ENCODE measurements around the gene PKD2.

GRCh38 chr4:88008122-88008742, 797 bp downstream of the PKD2 start:
- TF ChIP-seq, protein P1, sequence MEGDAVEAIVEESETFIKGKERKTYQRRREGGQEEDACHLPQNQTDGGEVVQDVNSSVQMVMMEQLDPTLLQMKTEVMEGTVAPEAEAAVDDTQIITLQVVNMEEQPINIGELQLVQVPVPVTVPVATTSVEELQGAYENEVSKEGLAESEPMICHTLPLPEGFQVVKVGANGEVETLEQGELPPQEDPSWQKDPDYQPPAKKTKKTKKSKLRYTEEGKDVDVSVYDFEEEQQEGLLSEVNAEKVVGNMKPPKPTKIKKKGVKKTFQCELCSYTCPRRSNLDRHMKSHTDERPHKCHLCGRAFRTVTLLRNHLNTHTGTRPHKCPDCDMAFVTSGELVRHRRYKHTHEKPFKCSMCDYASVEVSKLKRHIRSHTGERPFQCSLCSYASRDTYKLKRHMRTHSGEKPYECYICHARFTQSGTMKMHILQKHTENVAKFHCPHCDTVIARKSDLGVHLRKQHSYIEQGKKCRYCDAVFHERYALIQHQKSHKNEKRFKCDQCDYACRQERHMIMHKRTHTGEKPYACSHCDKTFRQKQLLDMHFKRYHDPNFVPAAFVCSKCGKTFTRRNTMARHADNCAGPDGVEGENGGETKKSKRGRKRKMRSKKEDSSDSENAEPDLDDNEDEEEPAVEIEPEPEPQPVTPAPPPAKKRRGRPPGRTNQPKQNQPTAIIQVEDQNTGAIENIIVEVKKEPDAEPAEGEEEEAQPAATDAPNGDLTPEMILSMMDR (conservative IDR thresholded peaks at IDR 0.05 in 1 of 2, IDR thresholded peaks at IDR 0.05 in 1 of 2; ENCODE audit: low read depth in 1 of 2, low read length in 2 of 2): no peak
- TF ChIP-seq EZH2 (IDR thresholded peaks at IDR 0.05; ENCODE audit: low read length, missing control alignments): no peak

Data from fibroblast of lung (primary cell).